Germinal center (tissue), 1 donor: ENCODE data around the gene PDK4.
"Not testable (repeated sequence)": the region's sequence is repeated elsewhere in the genome, so short reads cannot be mapped to it uniquely, and the experiment has no call there.

Experiments
- DNase-seq: peaks from one replicate; pipeline ENCODE4 v3.0.0; 2012; ENCODE audit warnings: mixed read lengths, low spot score

Gene PDK4

DNA sequence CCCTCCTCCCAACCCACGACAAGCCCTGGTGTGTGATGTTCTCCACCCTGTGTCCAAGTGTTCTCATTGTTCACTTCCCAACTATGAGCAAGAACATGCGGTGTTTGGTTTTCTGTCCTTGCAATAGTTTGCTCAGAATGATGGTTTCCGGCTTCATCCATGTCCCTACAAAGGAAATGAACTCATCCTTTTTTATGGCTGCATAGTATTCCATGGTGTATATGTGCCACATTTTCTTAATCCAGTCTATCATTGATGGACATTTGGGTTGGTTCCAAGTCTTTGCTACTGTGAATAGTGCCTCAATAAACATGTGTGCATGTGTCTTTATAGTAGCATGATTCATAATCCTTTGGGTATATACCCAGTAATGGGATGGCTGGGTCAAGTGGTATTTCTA, 8.5 kb upstream of the PDK4 start:
- not testable (repeated sequence) for DNase-seq

- DNase-seq = not testable (repeated sequence)
Measured at GRCh38 chr7:95604397-95604796, 8.1 kb upstream of the PDK4 start.

GRCh38 chr7:95602421-95602820, 6.1 kb upstream of the PDK4 start:
- no peak for DNase-seq

- no peak for DNase-seq
Measured at GRCh38 chr7:95601316-95601715, 5.0 kb upstream of the PDK4 start.

- DNase-seq = no peak
Measured at GRCh38 chr7:95599069-95599468, 2.8 kb upstream of the PDK4 start.

DNA sequence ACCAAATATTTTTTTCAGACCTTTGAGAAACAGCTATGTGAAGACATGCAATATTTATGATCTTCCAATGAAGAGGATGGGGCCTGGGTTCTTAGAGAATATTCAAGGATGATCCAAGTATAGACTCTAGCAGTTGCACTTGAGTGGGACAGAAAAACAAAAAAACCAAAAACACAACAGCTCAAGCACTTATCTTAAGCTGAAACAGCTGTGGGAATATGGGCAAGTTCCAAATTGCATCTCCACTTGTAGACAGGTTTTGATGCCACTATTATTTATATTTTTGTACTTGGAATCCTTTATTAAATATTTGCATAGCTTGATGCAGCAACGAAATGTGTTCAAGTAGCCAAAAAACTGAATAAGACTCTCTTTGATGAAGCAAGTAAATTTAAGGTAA, 2.2 kb upstream of the PDK4 start:
- DNase-seq = no peak

- no peak for DNase-seq
Measured at GRCh38 chr7:95595746-95596197, 544 bp downstream of the PDK4 start.

GRCh38 chr7:95594185-95594584, 2.1 kb downstream of the PDK4 start:
- no peak for DNase-seq

- no peak for DNase-seq
Measured at GRCh38 chr7:95593343-95593742, 3.0 kb downstream of the PDK4 start.

- no peak for DNase-seq
Measured at GRCh38 chr7:95592570-95592969, 3.7 kb downstream of the PDK4 start.

- no peak for DNase-seq
Measured at GRCh38 chr7:95590387-95591248, 5.7 kb downstream of the PDK4 start.

DNA sequence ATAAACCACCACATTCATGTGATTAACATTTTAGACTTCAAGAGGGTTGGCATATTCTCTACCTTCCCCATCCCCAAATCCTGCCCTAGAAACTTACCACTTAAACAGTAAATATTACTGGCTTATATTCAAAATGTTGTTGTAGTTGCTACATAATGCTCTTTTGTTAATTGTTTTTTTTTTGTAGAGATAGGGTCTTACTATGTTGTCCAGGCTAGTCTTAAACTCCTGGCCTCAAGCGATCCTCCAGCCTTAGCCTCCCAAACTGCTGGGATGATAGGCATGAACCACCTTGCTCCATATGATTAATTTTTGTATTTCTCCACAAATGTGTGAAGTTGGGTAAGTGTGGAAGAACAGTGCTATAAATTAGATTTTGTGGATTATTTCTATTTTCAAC, 6.5 kb downstream of the PDK4 start:
- DNase-seq = no peak

DNA sequence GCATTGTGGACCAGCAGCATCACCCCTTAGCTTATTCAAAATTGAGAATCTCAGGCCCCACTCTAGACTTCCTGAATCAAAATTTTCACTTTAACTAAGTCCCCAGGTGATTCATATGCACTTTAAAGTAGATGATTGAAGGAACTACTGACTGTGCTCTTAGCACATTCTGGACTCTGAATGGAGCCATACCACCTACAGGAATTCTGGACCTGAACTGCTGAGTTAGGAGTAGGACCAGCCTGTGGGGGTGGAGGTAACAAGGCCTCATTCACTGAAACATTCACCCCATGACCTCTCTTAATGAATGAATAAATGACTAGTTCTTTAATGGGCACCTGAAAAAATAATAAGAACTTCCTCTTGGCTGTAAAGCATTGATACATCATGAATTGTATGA, 7.3 kb downstream of the PDK4 start:
- no peak for DNase-seq

DNA sequence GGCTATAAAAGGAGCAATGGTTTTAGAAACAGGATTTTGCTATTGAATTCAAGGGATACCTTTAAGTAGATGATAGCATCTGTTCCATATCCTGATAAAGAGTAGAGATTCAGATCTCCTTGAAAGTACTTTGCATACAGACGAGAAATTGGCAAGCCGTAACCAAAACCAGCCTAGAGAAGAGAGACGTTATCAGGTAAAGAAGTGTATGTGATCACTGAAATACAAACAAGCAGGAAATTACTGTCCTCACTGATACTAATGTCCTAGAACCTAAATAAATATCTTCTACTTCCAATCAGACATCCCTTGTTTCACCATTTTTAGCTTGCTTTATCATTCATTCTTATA, 9.4 kb downstream of the PDK4 start:
- no peak for DNase-seq

DNA sequence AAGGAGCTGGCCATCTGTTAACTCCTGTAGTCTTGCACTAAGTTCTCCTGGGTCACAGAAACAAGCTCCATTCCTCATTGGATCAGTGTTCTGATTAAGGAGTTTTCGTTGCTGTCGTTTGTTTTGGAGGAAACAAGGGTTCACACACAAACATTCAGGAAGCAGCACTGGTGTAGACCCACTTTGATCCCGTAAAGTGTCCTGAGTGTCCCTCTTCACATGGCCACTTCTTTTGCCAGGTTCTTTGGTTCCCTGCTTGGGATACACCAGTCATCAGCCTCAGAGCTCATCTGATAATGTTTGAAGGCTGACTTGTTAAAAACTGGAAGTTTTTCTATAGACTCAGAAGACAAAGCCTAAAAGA, 10.9 kb downstream of the PDK4 start:
- DNase-seq = no peak

DNA sequence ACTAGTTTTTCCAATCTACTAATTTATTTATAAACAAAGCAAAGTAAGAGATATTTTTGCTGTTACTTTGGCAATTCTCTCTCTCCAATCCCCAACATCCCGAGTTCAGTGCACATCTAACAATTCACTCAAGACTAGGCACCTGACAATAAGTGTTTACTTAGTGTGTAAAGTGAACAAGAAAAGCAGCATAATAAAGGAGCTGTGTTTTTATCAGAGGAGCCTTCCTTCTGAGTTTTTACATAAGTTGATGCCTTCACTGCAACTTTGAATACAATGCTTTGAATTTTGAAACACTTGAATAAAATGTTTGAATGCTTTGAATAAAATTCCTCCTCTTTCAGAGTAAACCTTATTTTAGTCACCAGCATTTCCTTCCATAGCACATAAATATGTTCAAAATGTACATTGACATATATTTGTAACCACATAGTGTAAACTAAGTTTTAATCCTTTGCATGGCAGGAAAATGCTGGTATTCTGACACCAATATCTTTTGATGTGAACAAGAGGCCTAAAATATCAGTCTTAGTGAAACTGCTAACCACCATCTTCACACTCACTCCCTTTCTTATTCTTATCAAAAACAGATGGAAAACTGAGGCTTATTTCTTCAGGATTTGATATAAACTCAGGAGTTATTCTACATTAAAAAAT, 11.4 kb downstream of the PDK4 start:
- no peak for DNase-seq

- DNase-seq = no peak
Measured at GRCh38 chr7:95583834-95584621, 12.3 kb downstream of the PDK4 start.

DNA sequence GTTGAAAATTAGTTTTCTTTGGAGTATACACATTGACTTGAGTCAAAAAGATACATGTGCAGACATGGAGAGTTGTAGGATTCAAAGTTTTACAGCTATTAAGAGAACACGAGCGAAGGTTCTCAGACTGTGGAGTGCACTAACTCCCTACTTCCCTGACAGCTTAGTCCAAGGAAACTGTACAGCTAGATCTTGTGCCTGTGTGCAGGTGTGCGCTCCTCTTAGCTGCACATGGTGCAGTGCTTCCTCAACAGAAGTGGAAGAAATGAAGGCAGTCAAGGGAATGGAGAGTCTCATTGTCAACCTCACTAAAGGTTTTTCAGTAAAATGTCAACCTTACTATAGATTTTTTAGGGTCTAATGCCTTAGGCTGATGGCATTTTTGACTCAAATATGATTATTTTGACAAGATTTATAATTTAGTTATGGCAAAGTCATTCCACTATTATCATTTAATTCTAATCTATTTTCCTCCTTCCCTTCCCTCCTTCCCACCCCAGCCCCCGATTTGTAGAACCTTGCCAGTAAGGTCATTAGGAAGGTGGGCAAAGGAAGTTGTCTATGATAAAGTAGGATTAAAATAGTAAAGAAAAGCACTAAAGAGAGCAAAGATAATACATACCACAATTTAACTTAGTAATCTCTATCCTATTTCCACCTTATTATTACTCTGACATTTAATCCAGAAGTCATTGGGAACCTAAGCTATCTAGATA, 13.6 kb downstream of the PDK4 start:
- DNase-seq = no peak

DNA sequence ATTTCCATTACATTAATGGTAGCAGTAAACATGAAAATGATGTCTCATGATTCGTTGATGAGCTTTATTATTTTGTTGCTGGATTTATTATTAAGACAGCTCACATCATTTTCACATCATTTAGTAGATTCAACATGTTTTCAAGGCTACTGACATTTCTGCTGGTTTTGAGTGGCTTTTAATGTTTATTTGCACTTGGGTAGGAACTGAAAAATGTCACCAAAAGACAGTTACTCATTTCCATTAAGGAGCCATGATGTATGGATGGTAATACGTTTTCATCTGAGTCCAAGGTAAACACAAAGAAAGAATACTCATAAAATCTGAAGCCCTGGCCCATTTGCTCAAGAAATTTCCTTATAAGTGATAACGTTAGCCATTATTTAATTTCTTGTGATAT, 14.8 kb downstream of the PDK4 start:
- DNase-seq = no peak

- DNase-seq = no peak
Measured at GRCh38 chr7:95579318-95579717, 17.0 kb downstream of the PDK4 start.

DNA sequence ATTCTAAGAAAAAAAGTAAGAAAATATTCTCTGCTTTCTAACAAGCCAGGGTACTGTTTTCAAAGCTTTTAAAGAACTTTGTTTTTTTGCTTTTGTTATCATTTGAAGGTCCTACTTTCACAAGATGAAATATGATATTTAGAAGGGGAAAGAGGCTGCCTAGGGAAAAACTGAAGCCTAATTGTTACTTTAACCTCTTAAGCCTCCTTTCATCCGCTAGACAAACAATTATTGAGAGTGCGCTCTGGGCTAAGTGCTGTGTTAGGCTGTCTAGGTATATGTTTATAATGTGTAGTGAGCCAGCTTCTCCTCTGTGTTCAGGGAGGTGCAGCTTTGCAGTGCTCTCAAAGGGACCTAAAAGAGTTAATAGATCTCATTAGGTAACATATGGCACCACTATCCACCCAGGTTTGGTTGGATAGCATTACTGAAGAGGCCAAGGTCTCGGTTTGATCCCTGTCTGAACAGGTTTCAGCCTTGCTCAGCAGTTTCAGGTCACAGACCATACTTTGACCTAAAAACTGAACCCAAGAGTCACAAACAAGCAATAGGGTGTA, 17.9 kb downstream of the PDK4 start:
- DNase-seq = no peak

GRCh38 chr7:95577137-95577536, 19.2 kb downstream of the PDK4 start:
- no peak for DNase-seq
